ENCODE results near the gene PSMD7. TPM values are rescaled to one million over a fixed set of nuclear protein-coding genes. Genes with fewer than 3 reads are reported as not detected.

The PSMD7 gene
- total and polyA plus RNA-seq, 2 of the 13 experiments (the other 11 are each of a cell fraction or from before 2014, with no cell fraction given): 105 to 224 TPM

DNA sequence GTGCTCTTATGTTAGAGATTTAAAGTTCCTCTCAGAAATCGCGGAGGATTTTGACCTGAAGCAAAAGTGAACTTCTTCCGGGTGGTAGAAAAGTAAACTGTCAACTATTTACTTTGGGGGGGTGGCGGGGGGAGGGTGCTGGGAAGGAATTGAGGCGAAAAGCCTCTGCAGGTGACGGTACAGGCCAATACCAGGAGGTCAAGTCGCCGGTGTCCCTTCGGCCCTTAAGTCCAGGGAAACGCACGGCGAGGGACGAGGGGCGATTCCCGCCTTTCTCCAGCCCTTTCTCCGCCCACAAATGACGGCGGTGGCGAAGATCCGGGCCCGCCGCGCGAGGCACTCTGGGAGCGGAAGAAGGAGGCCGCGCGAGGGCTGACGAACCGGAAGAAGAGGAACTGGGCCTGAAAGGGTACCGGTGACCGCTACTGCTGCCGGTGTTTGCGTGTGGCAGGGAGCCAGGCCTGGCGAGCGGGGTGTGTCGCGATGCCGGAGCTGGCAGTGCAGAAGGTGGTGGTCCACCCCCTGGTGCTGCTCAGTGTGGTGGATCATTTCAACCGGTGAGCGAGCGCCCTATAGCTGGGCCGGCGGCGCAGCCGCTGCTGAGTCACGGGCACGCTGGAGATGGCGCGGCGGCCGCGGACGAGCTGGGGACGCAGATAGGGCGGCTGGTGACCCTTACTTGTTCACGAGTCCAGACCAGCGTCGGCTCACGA, at the start of gene PSMD7 (continued):
- TF ChIP-seq, protein P1, sequence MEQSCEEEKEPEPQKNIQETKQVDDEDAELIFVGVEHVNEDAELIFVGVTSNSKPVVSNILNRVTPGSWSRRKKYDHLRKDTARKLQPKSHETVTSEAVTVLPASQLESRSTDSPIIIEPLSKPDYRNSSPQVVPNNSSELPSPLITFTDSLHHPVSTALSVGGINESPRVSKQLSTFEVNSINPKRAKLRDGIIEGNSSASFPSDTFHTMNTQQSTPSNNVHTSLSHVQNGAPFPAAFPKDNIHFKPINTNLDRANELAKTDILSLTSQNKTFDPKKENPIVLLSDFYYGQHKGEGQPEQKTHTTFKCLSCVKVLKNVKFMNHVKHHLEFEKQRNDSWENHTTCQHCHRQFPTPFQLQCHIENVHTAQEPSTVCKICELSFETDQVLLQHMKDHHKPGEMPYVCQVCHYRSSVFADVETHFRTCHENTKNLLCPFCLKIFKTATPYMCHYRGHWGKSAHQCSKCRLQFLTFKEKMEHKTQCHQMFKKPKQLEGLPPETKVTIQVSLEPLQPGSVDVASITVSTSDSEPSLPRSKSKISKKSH (CRISPR knock-in tag; IDR thresholded peaks at IDR 0.05; ENCODE audit: borderline replicate concordance): peak; percentile 98
- TF ChIP-seq, protein P2, sequence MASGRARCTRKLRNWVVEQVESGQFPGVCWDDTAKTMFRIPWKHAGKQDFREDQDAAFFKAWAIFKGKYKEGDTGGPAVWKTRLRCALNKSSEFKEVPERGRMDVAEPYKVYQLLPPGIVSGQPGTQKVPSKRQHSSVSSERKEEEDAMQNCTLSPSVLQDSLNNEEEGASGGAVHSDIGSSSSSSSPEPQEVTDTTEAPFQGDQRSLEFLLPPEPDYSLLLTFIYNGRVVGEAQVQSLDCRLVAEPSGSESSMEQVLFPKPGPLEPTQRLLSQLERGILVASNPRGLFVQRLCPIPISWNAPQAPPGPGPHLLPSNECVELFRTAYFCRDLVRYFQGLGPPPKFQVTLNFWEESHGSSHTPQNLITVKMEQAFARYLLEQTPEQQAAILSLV (CRISPR knock-in tag; IDR thresholded peaks at IDR 0.05; ENCODE audit: borderline replicate concordance): peak; percentile 95
- TF ChIP-seq FOXP1 (IDR thresholded peaks at IDR 0.05) (no peak), FOXP1 (CRISPR knock-in tag; IDR thresholded peaks at IDR 0.05) (peak; percentile 29; the same call in 1 of the 2 replicates), ERF (CRISPR knock-in tag; IDR thresholded peaks at IDR 0.05) (peak; percentile 97), PHF5A (CRISPR knock-in tag; IDR thresholded peaks at IDR 0.05; ENCODE audit: low read depth, unreplicated experiment) (peak; percentile 91), SMARCE1 (IDR thresholded peaks at IDR 0.05; ENCODE audit: borderline replicate concordance) (no peak), ZNF451 (CRISPR knock-in tag; IDR thresholded peaks at IDR 0.05) (peak; percentile 96), HNRNPH1 (optimal IDR thresholded peaks at IDR 0.05; ENCODE audit: low read depth, low read length) (no peak), NFRKB (IDR thresholded peaks at IDR 0.05) (no peak), POLR2G (IDR thresholded peaks at IDR 0.05; ENCODE audit: low read depth, low read length) (peak; percentile 97), HMGA1 (CRISPR knock-in tag; conservative IDR thresholded peaks at IDR 0.05) (no peak), ZC3H13 (CRISPR knock-in tag; IDR thresholded peaks at IDR 0.05) (peak; percentile 50; the same call in 1 of the 2 replicates), TGIF2 (CRISPR knock-in tag; IDR thresholded peaks at IDR 0.05) (peak; percentile 95; the same call in 1 of the 2 replicates), ZNF569 (CRISPR knock-in tag; IDR thresholded peaks at IDR 0.05; ENCODE audit: borderline replicate concordance) (no peak), PCBP2 (optimal IDR thresholded peaks at IDR 0.05; ENCODE audit: low read depth, low read length, poor library complexity, severe bottlenecking) (no peak), HNRNPLL (IDR thresholded peaks at IDR 0.05; ENCODE audit: low read depth, low read length, poor library complexity, severe bottlenecking) (peak; percentile 88)
- TF ChIP-seq, protein P3, sequence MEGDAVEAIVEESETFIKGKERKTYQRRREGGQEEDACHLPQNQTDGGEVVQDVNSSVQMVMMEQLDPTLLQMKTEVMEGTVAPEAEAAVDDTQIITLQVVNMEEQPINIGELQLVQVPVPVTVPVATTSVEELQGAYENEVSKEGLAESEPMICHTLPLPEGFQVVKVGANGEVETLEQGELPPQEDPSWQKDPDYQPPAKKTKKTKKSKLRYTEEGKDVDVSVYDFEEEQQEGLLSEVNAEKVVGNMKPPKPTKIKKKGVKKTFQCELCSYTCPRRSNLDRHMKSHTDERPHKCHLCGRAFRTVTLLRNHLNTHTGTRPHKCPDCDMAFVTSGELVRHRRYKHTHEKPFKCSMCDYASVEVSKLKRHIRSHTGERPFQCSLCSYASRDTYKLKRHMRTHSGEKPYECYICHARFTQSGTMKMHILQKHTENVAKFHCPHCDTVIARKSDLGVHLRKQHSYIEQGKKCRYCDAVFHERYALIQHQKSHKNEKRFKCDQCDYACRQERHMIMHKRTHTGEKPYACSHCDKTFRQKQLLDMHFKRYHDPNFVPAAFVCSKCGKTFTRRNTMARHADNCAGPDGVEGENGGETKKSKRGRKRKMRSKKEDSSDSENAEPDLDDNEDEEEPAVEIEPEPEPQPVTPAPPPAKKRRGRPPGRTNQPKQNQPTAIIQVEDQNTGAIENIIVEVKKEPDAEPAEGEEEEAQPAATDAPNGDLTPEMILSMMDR (CRISPR knock-in tag; IDR thresholded peaks at IDR 0.05): no peak; the same call in 1 of the 2 replicates
- TF ChIP-seq, protein P4, sequence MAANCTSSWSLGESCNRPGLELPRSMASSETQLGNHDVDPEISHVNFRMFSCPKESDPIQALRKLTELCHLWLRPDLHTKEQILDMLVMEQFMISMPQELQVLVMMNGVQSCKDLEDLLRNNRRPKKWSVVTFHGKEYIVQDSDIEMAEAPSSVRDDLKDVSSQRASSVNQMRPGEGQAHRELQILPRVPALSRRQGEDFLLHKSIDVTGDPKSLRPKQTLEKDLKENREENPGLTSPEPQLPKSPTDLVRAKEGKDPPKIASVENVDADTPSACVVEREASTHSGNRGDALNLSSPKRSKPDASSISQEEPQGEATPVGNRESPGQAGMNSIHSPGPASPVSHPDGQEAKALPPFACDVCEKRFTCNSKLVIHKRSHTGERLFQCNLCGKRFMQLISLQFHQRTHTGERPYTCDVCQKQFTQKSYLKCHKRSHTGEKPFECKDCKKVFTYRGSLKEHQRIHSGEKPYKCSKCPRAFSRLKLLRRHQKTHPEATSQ (CRISPR knock-in tag; IDR thresholded peaks at IDR 0.05; ENCODE audit: borderline replicate concordance): peak; percentile 94
- TF ChIP-seq, protein P5, sequence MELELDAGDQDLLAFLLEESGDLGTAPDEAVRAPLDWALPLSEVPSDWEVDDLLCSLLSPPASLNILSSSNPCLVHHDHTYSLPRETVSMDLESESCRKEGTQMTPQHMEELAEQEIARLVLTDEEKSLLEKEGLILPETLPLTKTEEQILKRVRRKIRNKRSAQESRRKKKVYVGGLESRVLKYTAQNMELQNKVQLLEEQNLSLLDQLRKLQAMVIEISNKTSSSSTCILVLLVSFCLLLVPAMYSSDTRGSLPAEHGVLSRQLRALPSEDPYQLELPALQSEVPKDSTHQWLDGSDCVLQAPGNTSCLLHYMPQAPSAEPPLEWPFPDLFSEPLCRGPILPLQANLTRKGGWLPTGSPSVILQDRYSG (CRISPR knock-in tag; IDR thresholded peaks at IDR 0.05): peak; percentile 74

All from HepG2 (cell line).